SKM-1 (cell line): Measurements from ENCODE around the gene SLC2A5.
"Not testable (repeated sequence)": the region's sequence is repeated elsewhere in the genome, so short reads cannot be mapped to it uniquely, and the experiment has no call there.

Experiments
- DNase-seq: peaks from one replicate; lab custom pipeline; 2025; ENCODE audit not compliant: unreplicated experiment; lab: John Stamatoyannopoulos, UW

The SLC2A5 gene

GRCh38 chr1:9037476-9038337 is 31.7 kb downstream of the SLC2A5 start:
- DNase-seq: no peak

- DNase-seq: no peak
These were observed 34.2 kb downstream of the SLC2A5 start for GRCh38 chr1:9035226-9035625.

GRCh38 chr1:9033363-9033762 is 36.1 kb downstream of the SLC2A5 start:
- no peak for DNase-seq

DNA sequence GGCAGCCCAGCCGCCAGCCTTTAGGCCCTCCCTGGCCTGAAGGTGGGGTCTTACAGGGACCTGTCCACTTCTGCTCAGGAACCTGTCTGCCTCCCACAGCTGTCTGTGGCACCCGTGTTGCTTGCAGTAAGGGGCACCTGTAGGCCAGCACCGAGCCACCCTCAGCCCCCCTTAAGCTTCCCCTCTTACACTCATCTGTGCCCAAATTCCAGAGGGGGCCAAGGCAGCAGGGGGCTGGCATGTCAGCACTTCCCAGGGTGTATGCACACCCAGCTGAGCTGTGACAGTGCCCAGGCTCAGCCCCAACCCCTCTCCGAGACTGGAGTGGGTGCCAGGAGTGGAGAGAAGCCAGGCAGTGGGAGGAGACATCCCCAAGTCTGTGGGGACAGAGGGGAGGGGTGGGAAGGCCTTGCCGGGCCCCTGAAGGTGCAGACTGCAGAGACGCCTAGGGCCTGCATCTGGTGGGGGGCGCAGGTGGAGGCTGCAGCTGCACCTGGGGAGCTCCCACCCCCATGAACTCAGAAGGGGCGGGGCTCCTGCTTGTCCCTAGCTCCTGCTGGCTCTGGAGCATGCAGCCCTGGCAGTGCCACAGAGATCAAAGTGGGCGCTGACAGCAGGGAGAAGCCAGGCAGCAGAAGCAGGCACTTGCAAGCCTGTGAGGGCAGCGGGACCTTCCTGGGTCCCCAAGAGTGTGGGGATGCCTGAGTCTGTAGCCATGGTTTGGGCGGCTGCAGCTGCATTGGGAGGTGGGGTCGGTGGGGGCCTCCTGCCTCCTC is 37.8 kb downstream of the SLC2A5 start:
- no peak for DNase-seq

DNA sequence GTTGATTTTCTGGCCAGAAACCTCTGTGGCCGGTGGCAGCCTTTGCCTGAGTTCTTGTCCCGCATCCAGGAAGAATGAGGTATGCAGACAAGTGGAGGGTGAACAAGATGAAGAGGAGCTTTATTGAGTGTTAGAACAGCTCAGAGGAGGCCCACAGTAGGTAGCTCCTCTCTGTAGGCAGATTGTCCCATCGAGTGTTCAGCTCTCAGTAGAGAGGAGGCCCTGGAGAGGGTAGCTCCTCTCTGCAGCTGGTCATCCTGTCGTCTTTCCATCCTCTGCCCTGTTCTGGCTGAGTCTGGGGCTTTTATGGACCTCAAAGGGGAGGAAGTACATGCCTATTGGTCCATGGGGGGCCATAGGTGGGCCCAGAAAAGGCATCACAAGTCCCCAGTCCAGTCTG is 38.4 kb downstream of the SLC2A5 start:
- not testable (repeated sequence) for DNase-seq

DNA sequence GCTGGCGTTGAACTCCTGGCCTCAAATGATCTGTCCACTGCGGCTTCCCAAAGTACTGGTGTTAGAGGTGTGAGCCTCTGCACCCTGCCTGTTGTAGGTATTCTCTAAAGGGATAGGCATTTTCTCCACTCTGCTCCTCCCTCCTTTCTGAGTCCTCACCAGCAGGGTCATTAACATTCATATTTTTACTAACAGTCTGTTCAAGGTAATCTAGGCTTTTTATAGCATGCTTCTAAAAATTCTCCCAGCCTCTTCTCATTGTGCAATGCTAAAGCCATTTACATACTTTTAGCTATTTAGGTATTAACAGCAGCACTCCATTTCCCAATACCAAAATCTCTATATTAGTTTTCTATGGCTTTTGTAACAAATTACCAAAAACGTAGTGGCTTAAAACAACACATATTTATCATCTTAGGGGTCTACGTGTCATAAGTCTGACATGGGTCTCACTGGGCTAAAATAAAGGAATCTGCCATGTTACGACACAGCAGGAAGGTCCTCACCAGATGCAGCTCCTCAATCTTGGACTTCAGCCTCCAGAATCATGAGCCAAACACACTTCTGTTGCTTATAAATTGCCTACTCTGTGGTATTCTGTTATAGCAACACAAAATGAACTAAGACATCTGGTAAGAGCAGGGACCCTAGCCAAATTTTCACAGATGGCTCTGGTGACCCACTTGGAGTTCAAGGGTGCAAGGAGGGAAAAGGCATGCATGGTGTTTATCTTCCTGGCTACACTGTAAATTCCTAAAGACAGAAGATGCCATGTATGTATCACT is 40.3 kb downstream of the SLC2A5 start:
- DNase-seq: no peak

DNA sequence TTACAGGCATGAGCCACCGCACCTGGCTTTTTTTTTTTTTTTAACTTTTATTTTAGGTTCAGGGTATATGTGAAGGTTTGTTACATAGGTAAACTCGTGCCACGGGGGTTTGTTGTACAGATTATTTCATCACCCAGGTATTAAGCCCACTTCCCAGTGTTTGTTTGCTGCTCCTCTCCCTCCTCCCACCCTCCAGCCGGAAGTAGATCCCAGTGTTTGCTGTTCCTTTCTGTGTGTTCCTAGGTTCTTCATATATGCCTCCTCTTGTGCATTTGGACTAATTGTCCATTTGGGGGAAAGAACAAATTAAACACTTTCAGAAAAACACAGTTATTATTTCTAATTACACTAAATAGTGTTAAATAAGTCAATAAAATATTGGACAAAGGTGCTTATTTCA is 42.1 kb downstream of the SLC2A5 start:
- no peak for DNase-seq

DNA sequence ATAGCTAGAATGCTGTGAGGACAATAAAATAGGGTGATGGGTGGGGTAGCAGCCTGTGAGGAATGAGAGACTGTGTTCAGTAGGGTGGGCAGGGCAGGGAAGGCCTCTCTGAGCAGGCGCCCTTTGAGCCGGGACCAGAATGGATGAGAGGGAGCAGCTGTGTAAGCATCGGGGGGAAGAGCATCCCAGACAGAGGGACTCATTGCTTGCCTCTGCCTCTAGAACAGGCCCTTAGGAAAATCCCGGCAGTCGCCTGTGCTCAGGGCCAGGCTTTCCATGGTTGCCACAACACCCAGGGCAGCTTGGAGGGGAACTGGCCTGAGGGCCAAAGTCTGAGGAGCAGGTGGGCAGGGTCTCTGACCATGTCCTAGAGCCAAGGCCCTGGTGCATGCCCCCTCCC is 44.0 kb downstream of the SLC2A5 start:
- no peak for DNase-seq

DNA sequence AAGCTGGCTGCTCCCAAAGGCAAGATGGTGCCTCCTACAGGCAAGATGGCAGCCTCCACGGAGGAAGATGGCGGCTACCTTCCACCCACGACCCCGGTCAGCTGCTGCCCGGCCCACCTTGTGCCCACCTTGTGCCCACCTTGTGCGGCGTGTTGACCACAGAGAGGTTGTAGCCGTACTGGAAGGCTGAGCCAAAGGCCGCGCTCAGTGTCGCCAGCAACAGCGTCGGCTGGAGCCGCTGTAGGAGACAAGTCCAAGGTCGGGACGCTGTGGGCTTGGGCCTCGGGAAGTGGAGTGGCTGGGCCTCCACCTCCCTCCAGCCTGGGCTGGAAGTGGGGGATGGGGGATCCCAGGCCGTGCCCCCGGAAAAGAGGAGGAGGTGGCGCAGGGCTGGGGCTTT is 44.6 kb downstream of the SLC2A5 start:
- DNase-seq: no peak

DNA sequence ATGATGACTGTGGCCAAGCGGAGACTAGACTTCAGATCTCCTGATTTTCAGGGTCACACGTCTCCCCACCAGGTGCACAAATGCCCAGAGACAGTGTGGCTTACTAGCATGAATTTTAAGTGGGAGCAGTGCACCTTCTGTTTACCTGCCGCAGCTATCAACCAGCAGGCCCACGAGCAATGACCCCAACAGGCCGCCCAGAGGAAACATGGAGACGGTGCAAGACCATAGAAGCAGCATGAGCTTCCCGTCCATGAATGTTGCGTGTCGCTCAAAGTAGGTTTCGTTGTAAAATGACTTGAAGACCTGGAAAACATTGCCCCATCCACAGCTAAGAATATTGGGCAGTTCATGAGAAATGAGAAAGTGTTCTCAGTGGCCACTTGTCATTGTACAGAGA is 46.7 kb downstream of the SLC2A5 start:
- no peak for DNase-seq

GRCh38 chr1:9022026-9022738 is 47.3 kb downstream of the SLC2A5 start:
- DNase-seq: not testable (repeated sequence)

- no peak for DNase-seq
These were observed 49.1 kb downstream of the SLC2A5 start for GRCh38 chr1:9020305-9020704.

DNA sequence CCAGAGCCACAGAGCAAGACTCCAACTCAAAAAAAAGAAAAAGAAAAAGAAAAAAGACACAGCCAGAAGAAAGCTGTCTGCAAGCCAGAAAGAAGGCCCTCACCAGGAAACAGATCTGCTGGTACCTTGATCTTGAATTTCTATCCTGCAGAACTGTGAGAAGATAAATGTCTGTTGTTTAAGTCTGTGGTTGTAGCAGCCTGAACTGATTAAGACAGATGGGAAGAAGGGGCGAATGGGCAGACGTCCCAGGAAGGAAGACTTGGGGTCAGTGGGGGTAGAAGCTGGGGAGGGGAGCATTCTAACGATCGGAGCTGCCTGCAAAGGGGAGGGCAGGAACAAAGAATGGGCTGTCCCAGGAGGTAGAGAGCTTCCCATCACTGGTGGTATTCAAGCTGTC is 49.5 kb downstream of the SLC2A5 start:
- DNase-seq: no peak

DNA sequence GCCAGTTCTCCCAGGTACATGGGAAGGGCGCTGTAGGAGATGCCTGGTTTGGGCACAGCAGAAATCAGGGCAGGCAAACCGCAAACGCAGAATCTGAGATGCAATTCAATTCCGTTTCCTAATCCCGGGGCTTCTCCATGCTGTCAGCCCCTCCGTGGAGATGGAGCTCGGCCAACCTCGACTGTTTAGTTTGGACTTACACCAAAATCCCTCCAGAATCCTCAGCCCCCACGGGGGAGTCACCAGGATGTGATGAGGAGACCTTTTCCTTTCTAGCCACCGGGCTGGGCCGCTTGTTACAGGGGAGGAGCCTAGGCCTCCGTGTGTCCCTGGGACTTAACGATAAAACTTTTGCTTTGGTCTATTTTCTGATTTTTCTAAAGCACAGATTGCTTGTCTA is 51.1 kb downstream of the SLC2A5 start:
- DNase-seq: no peak

DNA sequence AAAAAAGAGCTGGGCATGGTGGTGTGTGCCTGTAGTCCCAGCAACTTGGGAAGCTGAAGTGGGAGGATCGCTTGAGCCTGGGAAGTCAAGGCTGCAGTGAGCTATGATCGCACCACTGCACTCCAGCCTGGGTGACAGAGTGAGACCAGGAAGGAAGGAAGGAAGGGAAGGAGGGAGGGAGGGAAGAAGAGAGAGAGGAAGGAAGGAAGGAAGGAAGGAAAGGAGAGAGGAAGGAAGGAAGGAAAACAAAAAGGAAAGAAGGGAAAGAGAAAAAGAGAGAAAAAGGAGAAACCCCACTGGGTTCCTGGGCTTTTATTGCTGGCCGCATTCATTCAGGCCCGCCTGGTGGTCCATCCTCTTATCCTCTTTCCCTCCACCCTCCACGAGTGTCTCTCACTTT is 53.0 kb downstream of the SLC2A5 start:
- DNase-seq: no peak

DNA sequence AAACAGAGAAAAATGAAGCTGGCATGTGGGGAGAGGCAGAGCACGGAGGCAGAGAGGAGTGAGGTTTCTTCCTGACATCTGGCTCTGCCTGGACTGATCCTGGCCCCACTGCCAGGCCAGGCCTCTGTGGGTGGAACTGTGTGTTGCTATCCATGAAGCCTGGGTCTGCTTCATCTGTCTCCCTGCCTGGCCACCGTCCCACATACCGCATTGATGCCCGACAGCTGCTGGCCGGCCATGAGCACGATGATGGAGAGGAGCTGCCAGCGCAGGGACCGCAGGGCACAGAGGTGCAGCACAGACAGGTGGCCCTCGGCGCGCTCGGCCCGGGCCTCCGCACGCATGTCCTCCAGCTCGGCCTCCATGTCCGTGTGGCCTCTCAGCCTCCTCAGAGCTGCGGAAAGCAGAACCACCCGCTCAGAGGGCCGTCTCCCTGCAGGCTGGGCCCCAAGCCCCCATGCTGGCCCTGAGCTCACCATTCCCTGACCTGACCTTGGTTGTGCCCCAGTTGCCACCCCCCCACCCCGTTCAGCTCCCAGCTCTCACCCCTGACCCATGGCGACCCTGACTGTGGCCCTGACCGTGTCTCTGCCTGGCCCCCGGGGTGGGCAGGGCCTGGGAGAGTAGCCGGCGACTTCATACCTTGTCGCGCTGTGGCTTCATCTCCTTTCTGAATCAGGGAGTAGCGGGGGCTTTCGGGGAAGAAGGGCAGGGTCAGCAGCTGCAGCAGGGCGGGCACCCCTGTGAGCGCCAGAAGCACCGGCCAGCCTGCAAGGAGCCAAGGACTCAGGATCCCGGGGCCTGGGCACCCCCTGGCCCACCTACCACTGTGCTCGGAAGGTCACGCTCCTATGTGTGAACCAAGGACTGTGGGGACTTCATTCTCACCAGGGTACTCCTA is 54.7 kb downstream of the SLC2A5 start:
- no peak for DNase-seq

DNA sequence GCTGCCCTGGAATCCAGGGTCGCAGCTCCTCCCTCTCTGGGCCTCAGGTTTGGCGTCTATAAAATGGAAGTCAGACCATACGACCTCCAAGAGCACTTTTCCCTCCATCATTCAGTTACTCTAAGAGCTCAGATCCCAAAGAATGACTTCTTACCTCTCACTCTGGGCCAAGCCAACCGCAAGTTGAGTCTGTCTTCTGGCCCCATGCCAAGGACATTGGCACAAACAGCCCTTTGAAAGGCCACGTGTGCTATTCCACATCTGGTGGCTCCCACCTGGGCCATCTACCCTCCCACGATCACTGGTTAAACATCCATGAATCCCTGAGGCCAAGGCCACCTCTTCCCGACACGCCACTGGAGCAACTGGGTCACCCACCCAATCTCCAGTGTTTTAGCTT is 55.6 kb downstream of the SLC2A5 start:
- DNase-seq: no peak

DNA sequence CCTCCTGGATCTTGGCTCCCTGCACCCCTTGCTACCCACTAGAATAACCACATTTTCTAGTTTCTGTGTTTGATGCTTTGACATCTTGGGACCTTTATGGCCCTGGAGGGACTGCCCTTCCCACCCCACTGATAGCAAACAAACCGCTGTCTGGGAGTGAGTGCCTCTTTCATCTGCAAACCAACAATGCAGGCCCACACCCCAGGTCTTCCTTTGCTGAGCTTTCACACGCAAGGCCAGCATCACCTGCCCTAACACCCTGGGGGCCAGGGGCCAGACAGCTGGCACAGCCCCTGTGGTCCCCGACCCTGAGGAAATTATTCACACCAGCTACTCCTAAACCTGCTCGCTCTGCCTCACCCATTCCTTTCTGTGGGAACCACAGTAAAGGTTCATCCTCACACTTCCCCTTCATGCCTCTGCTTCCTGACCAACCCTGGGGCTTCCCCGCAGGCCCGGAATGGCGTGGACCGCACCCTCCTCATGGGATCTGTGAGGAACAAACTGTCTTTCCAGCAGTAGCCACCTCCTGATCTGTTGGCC is 58.6 kb downstream of the SLC2A5 start:
- no peak for DNase-seq
